Activated naive CD4-positive, alpha-beta T cell treated with anti-CD3 and anti-CD28 coated beads, Interleukin-2, amount 50 U/mL, for 16 hours (primary cell): ENCODE results near the gene GNG12.

Source experiments
- DNase-seq: peaks from one replicate; pipeline ENCODE4 v3.0.0-alpha.2; 2020

Gene GNG12

DNA sequence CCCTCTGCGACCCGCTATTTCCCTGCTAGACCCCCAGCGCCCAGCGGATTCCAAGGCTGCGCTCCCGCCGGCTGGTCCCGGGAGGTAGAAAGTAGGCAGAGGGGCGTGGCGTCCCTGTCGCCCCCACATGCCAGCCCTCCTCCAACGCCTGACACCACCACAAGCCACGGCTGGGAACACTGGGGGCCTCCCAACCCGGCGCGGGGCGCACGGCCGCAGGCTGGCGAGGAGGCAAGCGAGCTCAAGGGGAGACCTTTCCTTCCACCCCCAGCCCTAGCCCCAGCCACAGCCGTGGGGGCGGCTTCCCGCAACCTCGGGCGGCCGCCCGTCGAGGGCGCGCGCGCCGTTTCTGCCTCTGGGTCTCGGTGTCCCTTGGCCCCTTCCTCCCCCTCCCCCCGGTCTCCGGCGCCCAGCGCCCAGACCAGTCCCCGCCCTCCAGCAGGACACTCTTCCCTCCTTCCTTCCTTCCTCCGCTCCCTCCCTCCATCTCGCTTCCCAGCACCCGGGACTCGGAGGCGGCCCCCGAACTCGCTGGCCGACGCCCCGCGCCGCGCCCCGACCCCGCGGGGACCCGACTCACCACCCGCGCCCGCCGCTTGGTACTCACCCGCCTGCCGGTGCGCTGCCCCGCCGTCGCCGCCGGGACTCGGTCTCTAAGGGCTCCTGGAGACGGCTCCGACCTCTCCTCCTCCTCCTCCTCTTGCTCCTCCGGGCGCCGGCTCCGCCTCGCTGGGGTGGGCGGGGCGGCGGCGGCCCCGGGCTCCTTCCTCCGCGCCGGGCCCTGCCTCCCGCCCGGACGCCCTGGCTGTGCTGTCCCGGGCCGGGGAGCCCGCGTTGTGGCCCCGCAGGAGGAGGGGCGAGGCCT is at the start of gene GNG12:
Gene GNG12 (minus strand): TSS at position 731 of the 865 bp plus-strand sequence. CDS start 125,781 bp downstream, outside the sequence.
- DNase-seq, result peak; percentile 18

DNA sequence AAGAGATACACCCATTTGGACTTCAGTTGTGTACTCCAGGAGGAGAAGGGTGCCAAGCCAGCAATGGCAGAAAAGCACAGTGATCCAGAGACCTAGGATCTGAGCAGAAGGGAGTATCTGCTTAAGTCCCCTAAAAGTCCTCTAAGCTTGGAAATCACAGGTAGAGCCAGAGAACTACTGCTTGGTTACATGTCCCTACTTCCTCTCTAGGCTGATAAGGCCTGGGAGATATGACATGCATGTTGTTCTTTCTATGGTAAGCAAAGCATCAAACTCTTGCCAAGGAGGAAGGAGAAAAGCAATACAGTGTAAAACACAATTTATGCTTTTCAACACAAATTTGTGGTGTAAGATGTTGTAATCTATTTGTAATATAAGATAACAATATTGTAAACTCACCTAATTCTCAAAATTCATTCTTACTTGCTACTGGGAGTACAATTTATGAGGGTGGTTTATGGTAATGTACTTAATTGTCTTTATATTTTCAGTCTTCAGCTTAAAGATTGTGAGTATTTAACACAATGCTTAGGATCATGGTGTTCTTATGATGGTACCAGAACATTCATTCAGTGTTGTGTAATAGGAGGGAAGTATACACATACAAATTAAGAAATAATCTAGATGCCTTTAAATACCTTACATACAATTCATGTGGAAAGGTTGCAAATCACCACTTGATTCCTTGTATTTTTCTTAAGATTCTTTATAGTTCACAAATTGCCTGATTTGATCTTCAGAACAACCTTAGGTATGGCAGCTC is 49.1 kb upstream of the GNG12 start:
- DNase-seq, result no peak

DNA sequence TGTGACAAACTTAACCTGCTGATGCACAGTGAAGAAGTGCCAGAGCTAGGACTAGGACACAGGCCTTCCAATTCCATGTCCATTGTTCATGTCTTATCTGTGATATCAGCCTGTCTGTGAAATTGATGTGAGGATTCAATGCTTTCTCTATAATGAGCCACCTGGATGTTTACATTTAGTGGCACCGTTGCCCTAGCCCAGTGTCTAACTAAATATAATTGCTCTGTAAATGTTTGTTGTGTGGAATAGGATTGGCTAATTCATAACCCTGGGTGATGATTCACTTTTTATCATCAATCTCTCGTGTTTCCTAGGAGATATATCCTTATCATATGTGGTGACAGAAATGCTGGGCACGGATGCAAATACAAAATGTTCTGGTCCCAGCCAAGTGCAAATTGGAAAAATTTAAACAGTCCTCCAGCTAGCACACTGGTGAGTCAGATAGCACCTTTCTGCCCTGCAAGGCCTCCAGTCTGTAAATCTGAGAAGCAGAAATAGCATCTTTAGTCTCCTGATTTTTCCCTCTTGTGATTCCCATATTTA is 46.9 kb upstream of the GNG12 start:
- no peak for DNase-seq

GRCh38 chr1:67879485-67879884 is 46.2 kb upstream of the GNG12 start:
- DNase-seq, result no peak

- DNase-seq, result no peak
Measured at GRCh38 chr1:67874501-67875111, 41.3 kb upstream of the GNG12 start.

GRCh38 chr1:67869233-67869632 is 36.0 kb upstream of the GNG12 start:
- DNase-seq, result no peak

DNA sequence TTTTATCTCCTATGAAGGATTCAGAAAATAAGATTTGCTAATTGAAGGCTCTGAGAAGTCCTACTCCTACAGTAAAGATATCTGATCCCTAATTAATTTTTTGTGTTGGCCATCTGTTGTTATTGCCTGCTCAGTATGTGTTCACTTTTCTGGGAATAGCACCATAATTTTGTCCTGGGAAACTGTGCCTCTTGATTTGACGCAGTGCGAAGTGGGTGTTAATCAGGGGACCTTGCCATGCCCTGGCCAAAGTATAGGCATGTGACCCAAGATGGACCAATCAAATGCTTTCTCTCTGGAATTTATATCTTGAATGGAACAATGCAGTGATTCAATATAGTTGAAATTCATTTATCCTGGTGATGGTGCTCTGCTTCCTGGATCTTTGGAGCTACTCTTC is 30.4 kb upstream of the GNG12 start:
- no peak for DNase-seq

DNA sequence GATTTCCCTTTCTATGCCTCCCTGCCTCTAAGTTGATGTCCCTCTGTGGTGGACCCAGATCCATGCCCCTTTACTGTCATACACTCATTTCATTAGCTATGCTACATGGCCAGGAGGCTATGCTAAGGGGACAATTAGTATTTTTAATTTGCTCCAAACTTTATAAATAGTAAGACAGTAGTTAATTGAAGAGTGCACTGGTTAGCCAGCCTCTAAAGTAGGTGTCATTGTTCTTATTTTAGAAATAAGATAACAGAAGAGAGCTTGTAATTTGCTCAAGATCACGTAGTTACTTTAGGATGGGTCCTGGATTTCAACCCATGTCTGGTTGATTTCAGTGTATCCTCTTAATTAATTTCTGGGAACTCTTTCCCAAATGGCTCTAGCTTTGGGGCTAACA is 29.4 kb upstream of the GNG12 start:
- DNase-seq, result no peak

- DNase-seq, result no peak
Measured at GRCh38 chr1:67861856-67862516, 28.7 kb upstream of the GNG12 start.

- DNase-seq, result no peak
Measured at GRCh38 chr1:67860776-67861175, 27.5 kb upstream of the GNG12 start.

- DNase-seq, result no peak
Measured at GRCh38 chr1:67856921-67857320, 23.7 kb upstream of the GNG12 start.

DNA sequence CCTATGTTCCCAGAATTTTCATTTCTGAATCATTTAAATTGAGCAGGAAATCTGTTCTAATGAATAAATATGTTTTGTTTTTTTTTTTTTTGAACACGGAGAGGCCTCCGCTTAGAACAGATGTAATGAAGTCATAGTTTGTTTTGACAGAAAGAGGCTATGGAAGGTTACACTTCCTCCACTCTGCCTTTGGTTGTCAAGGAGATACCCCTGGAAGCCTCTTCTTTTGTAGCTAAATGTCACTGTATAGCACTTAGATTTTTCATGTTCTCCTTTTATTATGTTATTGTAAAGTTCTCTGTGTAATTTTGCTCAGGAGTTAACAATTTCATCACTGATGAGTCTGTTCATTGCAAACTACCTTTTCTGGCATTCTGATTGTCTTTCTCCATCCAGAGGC is 22.7 kb upstream of the GNG12 start:
- no peak for DNase-seq

DNA sequence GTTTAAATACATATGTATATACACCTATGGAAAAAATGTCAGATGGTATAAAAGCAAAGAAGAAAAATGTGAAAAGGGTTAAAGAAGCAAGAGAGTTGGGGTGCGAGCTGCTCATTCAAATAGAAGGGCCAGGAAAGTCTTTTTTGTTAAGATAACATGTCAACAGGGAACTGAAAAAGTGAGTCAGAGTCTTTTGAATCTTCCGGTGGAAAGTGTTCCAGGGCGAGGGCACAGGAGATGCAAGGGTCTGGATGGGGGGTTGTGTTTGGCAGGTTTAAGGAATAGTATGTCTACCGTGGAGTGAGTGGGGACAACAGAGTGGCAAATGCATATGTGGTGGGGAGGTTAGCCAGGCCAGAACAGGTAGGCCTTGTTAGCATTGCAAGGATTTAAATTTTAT is 22.2 kb upstream of the GNG12 start:
- no peak for DNase-seq

DNA sequence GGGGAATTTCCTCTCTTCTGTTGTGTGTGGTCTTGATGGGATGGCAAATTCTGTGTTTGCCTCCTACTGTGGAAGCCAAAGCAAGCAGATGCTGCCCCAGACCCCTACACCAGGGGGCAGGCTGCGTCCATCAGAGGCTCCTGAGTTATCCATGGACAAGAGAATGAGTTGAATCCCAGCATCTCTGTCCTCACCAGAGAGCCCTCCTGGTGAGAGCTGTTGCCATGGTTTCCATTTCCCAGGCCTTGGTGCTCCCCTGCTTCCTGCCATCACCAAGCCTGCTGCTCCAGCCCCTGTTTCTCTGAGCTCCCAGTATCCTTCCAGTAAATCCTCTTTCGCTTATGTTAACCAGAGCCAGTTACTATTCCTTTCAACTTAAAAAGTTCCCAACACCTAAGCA is 20.4 kb upstream of the GNG12 start:
- DNase-seq, result no peak

- no peak for DNase-seq
Measured at GRCh38 chr1:67851800-67852199, 18.5 kb upstream of the GNG12 start.

- no peak for DNase-seq
Measured at GRCh38 chr1:67850611-67851075, 17.4 kb upstream of the GNG12 start.

GRCh38 chr1:67850151-67850551 is 16.9 kb upstream of the GNG12 start:
- DNase-seq, result no peak

DNA sequence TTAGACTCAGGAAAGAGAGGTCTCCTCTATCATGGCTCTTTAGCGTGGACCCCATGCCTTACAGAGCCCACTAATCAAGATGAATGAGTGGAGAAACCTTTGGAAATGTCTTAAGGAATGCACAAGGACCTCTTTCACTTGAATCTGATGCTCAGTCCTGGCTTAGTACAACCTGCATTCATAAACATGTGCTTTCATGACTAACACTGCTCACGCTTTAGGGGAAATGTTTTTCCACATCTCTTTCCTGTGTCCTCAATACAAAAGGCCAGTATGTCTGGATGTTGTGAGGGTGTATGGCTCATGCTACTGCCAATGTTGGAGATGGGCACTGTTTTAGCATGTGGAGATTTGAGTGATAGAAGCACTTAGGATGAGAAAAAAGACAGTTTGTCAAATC is 14.2 kb upstream of the GNG12 start:
- DNase-seq, result no peak

DNA sequence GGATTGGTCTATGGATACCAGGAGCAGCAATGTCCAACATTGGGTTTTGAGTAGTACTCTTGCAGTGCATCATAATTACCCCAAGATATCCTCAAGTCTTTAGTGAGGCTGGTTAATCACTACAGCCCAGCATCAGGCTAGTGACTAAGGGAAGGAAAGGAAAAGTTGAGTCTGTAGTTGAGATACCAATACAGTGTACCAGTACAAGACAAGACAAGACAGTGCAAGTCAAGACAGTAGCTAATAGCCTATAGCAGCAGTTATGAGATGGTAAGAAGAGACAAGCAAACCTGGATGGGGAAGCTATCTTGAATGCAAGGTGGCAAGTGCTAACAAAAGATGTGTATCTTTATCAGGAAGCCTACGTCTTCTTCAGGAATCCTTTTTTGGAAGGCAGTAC is 13.3 kb upstream of the GNG12 start:
- DNase-seq, result no peak

DNA sequence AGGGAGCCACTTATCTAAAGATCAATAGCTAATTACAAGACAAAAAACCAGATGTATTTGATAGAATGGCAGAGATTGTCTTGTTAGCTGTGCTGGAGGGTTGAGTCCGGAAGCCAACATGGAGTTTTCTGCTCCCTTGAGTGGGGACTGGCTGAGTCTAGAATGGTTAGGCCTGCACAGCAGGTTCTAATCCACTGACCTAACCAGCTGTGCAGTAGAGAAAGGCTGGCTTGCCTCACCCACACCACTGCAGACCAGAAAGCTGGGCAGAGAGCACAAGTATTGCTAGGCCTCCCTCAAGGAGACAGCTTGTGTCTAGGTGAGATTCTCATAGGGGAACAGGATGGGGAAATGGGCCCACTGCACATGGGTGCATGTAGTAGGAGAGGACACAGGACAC is 11.7 kb upstream of the GNG12 start:
- DNase-seq, result no peak

DNA sequence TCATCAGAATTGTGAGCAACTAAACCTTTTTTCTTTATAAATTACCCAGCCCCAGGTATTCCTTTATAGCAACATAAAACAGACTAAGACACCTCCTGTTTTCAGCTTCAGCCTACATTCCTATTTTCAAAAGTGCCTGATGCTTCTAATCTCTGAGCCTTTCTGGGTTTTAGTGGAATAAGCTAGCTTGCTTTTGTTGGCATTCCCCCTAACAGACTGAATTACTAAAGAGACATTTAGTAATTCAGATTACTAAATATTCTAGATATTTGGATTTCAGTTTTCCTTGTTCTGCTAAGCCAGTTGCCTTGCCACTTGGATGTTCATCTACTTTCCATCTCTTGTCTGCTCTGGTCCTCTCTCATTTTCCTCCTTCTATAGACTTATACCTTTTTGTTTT is 10.5 kb upstream of the GNG12 start:
- DNase-seq, result no peak

DNA sequence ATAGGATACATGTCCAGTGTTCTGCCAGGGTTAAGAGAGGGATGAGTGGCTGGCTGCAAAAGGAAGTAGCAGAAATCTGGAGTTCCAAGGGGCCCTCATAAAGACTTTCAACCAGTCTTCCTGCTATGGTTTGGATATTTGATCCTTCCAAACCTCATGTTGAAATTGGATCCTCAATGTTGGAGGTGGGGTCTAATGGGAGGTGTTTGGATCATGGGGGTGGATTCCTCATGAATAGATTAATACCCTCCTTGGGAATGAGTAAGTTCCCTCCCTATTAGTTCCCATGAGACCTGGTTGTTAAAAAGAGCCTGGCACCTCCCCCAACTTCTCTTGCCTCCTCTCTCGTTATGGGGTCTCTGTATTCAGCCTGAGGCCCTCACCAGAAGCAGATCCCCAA is 10.1 kb upstream of the GNG12 start:
- no peak for DNase-seq

DNA sequence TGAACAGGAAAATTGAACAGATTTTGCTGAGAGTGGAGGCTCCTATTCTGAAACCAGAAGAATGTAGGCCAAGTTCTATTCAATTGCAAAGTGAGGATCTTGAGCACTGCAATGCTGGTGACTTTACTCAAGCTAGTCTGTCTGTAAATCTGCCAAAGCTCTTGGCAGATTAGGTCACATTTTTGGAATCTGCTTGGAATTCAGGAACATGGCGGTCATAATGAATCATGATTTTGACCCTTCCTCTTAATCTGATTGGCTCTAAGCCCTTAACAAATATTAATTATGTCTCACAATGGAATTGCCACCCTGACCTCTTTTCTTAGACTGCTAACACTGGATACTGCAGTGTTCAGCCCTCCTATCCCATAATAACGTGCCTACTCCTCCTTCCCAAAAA is 7.2 kb upstream of the GNG12 start:
- DNase-seq, result no peak
